GOT3 (cell line): ENCODE measurements around the gene RAB3A.

Source experiments
- DNase-seq: peaks from one replicate; lab custom pipeline; 2025; ENCODE audit warnings: mixed read lengths; lab: John Stamatoyannopoulos, UW

RAB3A gene

DNA sequence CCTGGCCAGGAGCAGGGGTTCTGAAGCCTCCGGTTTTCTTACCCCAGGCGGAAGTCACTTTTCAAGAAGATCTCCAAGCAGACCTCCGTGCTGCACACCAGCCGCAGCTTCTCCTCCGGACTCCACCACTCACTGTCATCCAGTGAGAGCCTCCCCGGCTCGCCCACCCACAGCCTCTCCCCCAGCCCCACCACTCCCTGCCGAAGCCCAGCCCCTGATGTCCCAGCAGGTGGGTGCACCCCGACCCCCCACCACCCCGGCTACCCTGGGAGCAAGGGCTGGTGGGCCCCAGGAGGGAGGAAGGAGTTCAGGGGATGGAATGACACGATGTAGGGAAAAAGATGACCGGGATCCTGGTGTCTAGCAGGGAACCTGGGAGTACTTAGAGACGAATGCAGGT lies 56.4 kb downstream of the RAB3A start:
- DNase-seq, result no peak
